Heart right ventricle (tissue), 16 donors: Measurements from ENCODE around the gene MRPL4. TPM values are rescaled to one million over a fixed set of nuclear protein-coding genes. Genes with fewer than 3 reads are reported as not detected.
A peak's percentile ranks its signal among the peaks of the same experiment; 100 is the strongest.

Experiments
- ATAC-seq, 8 donors: fragments of 200-7000 bp; cut with Tn5 transposase; one replicate each; pipeline ENCODE4 v1.9.1; 2020; ENCODE audit warnings: mild to moderate bottlenecking in 8 of 8, moderate library complexity in 8 of 8, moderate number of reproducible peaks in 1 of 8
- DNase-seq, 2 donors: peaks; one replicate each; pipeline ENCODE4 v3.0.0-alpha.2; 2020
- H3K27ac ChIP-seq, 10 donors: fragments of 200-600 bp; sonication (generic) in 2 of 10; one replicate each; pipeline versions ENCODE4 v1.5.0 to v1.8.0; 2020 to 2022; ENCODE audit warnings: mild to moderate bottlenecking in 3 of 10
- H3K27me3 ChIP-seq, 7 donors: fragments of 200-600 bp; one replicate each; pipeline ENCODE4 v1.8.0; 2021 to 2022; ENCODE audit warnings: mild to moderate bottlenecking in 2 of 7
- H3K36me3 ChIP-seq, 9 donors: fragments of 200-600 bp; sonication (generic) in 1 of 9; one replicate each; pipeline versions ENCODE4 v1.5.0 to v1.8.0; 2020 to 2022; ENCODE audit warnings: mild to moderate bottlenecking in 2 of 9
- H3K4me1 ChIP-seq, 9 donors: fragments of 200-600 bp; sonication (generic) in 1 of 9; one replicate each; pipeline versions ENCODE4 v1.5.0 to v1.8.0; 2020 to 2022; ENCODE audit warnings: mild to moderate bottlenecking in 4 of 9
- H3K4me3 ChIP-seq, 10 donors: fragments of 200-600 bp; sonication (generic) in 2 of 10; one replicate each; pipeline versions ENCODE4 v1.5.0 to v1.8.0; 2020 to 2022; ENCODE audit warnings: mild to moderate bottlenecking in 7 of 10, moderate library complexity in 2 of 10
- H3K9me3 ChIP-seq, 11 donors: fragments of 200-600 bp in 10 of 11; sonication (generic) in 2 of 11; one replicate each; pipeline versions ENCODE4 v1.5.0 to v1.8.0; 2013 to 2022; ENCODE audit warnings: mild to moderate bottlenecking in 2 of 11, control low read depth in 1 of 11, moderate library complexity in 1 of 11
- CTCF ChIP-seq, 9 donors: fragments of 200-600 bp; sonication (generic) in 2 of 9; IDR thresholded peaks; one replicate each; pipeline versions ENCODE4 v1.5.0 to v1.8.0; 2021 to 2022; ENCODE audit warnings: antibody characterized with exemption in 9 of 9, mild to moderate bottlenecking in 5 of 9, moderate library complexity in 1 of 9
- WGBS, 2 donors: extraction: QIAGEN DNeasy Blood & Tissue Kit; methylation state at CpG; one replicate each; pipeline ENCODE4 v1.1.7; 2013; ENCODE audit warnings: inconsistent platforms in 1 of 2; 5-methylcytosine and 5-hydroxymethylcytosine counted together
- intact Hi-C, 10 donors: fragments of 100-400 bp; cut with DNase I; formaldehyde crosslinking; loops; one replicate each; pipeline versions ENCODE4 v1.11.1 to v1.14.2; 2022
- polyA plus RNA-seq, 2 donors: library from polyadenylated mRNA; stranded (reverse); fragments of 200-250 nt; gene quantifications; one replicate each; pipeline ENCODE4 v1.2.3, GENCODE V29; 2013
- total RNA-seq, 10 donors: library from RNA; stranded (reverse); fragmentation: NEBNext Ultra II Directional in 3 of 10; extraction: Animal tissue kit (Norgen Biotek cat#: 25700) in 3 of 10; gene quantifications; one replicate each; pipeline versions ENCODE4 v1.2.1 to v1.2.4, GENCODE V29; 2021 to 2023
- donor health status: Arrhythmogenic right ventricular cardiomyopathy.
- donor health status: ischemic (EF 13 %, LVEDD 7.1; RV severe dilation, severe dysfunction).
- donor health status: healthy with polysubstance abuse.
- donor health status: DM: no; HTN: yes; CAD: no.
- donor health status: DM: no; HTN: no; CAD: no.
- donor health status: ischemic (EF 25% LVEDD 6.9; RV normal size, moderate dysfunction).
- donor health status: ischemic (EF 25% LVEDD 5.7; RV mildly dilated, moderate dysfunction).
- donor health status: healthy.
- donor health status: DM: yes; HTN: yes; CAD: no.
- donor health status: Ischemic cardiomyopathy.
- donor health status: ischemic (EF 35%, LVEDD 5.7; RV mildly dilated, moderate dysfunction).
- donor health status: nonischemic (EF 11% LVEDD 7.7; RV severe dilation, severe dysfunction).
- donor health status: DM: yes; HTN: yes; CAD: no.
- donor health status: PGD.
- donor health status: ischemic (EF 29% LVEDD 5.4; RV normal size, mild dysfunction).
- donor health status: nonischemic (EF 23%, LVEDD 6.1; RV moderate dilation, normal function).

MRPL4 gene
- total and polyA plus RNA-seq, 12 donors: 29.0 to 101 (median 69.0) TPM

- ATAC-seq (no peak), DNase-seq (no peak)
- no peak overlapping the region for H3K27ac ChIP-seq
- TF ChIP-seq CTCF (IDR thresholded peaks at IDR 0.05): no peak
- WGBS, 2 donors: 82 to 87% methylated on average over 9 of the region's 9 CpGs
- H3K27me3 ChIP-seq: no peaks in the 10 kb centered on the region
- no peaks in the 10 kb centered on the region for H3K36me3 ChIP-seq
- H3K9me3 ChIP-seq: no peaks in the 10 kb centered on the region
- peaks cover 0 to 7% (median 4%) of the 10 kb centered on the region in 9 donors for H3K4me1 ChIP-seq
- H3K4me3 ChIP-seq: no peak overlapping the region
- intact Hi-C loops: loop anchor here in 4 of 10 donors (5.0 to 10.0 kb wide), 2 partner anchors 51 to 313 kb away; partner anchors contain the start of gene DNMT1 (in 2 of the 4)
These were observed 6.7 kb upstream of the MRPL4 start for GRCh38 chr19:10245189-10245939.

- H3K36me3 ChIP-seq: no peaks in the 10 kb centered on the region
- DNase-seq: no peak
- H3K4me3 ChIP-seq: no peak overlapping the region
- H3K27ac ChIP-seq: no peak overlapping the region
- no peaks in the 10 kb centered on the region for H3K9me3 ChIP-seq
- no peak for TF ChIP-seq CTCF (IDR thresholded peaks at IDR 0.05)
- intact Hi-C loops: loop anchor here in 4 of 10 donors (5.0 to 10.0 kb wide), 2 partner anchors 52 to 314 kb away; partner anchors contain the start of gene DNMT1 (in 2 of the 4)
- H3K27me3 ChIP-seq: no peaks in the 10 kb centered on the region
- H3K4me1 ChIP-seq: peaks cover 0 to 18% (median 4%) of the 10 kb centered on the region in 9 donors
- WGBS, 2 donors: 89 to 90% methylated on average over 6 of the region's 6 CpGs
- ATAC-seq: no peak
These were observed 5.5 kb upstream of the MRPL4 start for GRCh38 chr19:10246511-10246910.

- ATAC-seq (no peak), DNase-seq (no peak)
- Histone ChIP-seq H3K27me3 (no peaks in the 10 kb centered on the region), H3K27ac (peak overlapping the region; percentile 44 to 95 (median 88)), H3K36me3 (peaks cover 0 to 43% (median 23%) of the 10 kb centered on the region in 9 donors), H3K4me3 (peak overlapping the region; percentile 47 to 99 (median 82)), H3K4me1 (peaks cover 0 to 32% (median 14%) of the 10 kb centered on the region in 9 donors), H3K9me3 (no peaks in the 10 kb centered on the region)
- WGBS, 2 donors: 27% methylated on average over 8 of the region's 8 CpGs
- TF ChIP-seq CTCF (IDR thresholded peaks at IDR 0.05): no peak
- intact Hi-C loops: loop anchor here in 5 of 10 donors (5.0 to 10.0 kb wide), 3 partner anchors 145 to 320 kb away; partner anchors contain the start of genes PPAN (in 2 of the 5) and OLFM2 (in 1 of the 5)
These were observed 693 bp downstream of the MRPL4 start for GRCh38 chr19:10252707-10253106.

GRCh38 chr19:10254244-10254643, 2.2 kb downstream of the MRPL4 start:
- H3K4me1 ChIP-seq: peaks cover 2 to 37% (median 14%) of the 10 kb centered on the region in 9 donors
- no peaks in the 10 kb centered on the region for H3K27me3 ChIP-seq
- ATAC-seq: no peak
- no peak for TF ChIP-seq CTCF (IDR thresholded peaks at IDR 0.05)
- intact Hi-C loops: loop anchor here in 5 of 10 donors (5.0 to 10.0 kb wide), 3 partner anchors 147 to 322 kb away; partner anchors contain the start of genes PPAN (in 2 of the 5) and OLFM2 (in 1 of the 5)
- peaks cover 0 to 57% (median 34%) of the 10 kb centered on the region in 9 donors for H3K36me3 ChIP-seq
- H3K4me3 ChIP-seq: no peak overlapping the region
- WGBS, 2 donors: 93 to 98% methylated on average over 3 of the region's 3 CpGs
- no peak overlapping the region for H3K27ac ChIP-seq
- no peaks in the 10 kb centered on the region for H3K9me3 ChIP-seq
- DNase-seq: no peak
